H9 (cell line): ENCODE results near the gene BRSK2. TPM values are rescaled to one million over a fixed set of nuclear protein-coding genes. Genes with fewer than 3 reads are reported as not detected.

ENCODE experiments used
- DNase-seq: peaks from one replicate; pipeline ENCODE4 v3.0.0-alpha.2; 2017
- H2AFZ ChIP-seq: one replicate; pipeline ENCODE4 v1.6.1; 2013; ENCODE audit warnings: mild to moderate bottlenecking, low read length, control low read depth, moderate library complexity
- H2AK5ac ChIP-seq: 2 replicates; pipeline ENCODE4 v1.6.1; 2013; ENCODE audit warnings: low read length, control low read depth, mixed read lengths; ENCODE audit not compliant: insufficient read length
- H2BK120ac ChIP-seq: one replicate; pipeline ENCODE4 v1.6.1; 2013; ENCODE audit warnings: low read depth, mild to moderate bottlenecking, low read length, control low read depth, inconsistent platforms; ENCODE audit not compliant: poor library complexity, severe bottlenecking
- H2BK12ac ChIP-seq: 2 replicates; pipeline ENCODE4 v1.6.1; 2013; ENCODE audit warnings: low read length, control low read depth, mixed read lengths, low read depth; ENCODE audit not compliant: insufficient read length
- H2BK15ac ChIP-seq: 2 replicates; pipeline ENCODE4 v1.6.1; 2013; ENCODE audit warnings: low read depth, low read length, control low read depth
- H2BK20ac ChIP-seq: one replicate; pipeline ENCODE4 v1.6.1; 2013; ENCODE audit warnings: low read depth, mild to moderate bottlenecking, low read length, control low read depth, inconsistent platforms; ENCODE audit not compliant: poor library complexity, severe bottlenecking
- H2BK5ac ChIP-seq: 2 replicates; pipeline ENCODE4 v1.6.1; 2013; ENCODE audit warnings: low read length, control low read depth, mixed read lengths; ENCODE audit not compliant: insufficient read length
- H3K14ac ChIP-seq: 2 replicates; pipeline ENCODE4 v1.6.1; 2013; ENCODE audit warnings: low read length, control low read depth; ENCODE audit not compliant: insufficient read depth
- H3K18ac ChIP-seq: 2 replicates; pipeline ENCODE4 v1.6.1; 2013; ENCODE audit warnings: low read depth, mild to moderate bottlenecking, mixed read lengths, low read length, control low read depth; ENCODE audit not compliant: insufficient read length
- H3K23ac ChIP-seq: 2 replicates; pipeline ENCODE4 v1.6.1; 2013; ENCODE audit warnings: low read length, control low read depth, mixed read lengths, low read depth; ENCODE audit not compliant: insufficient read length
- H3K23me2 ChIP-seq: 2 replicates; pipeline ENCODE4 v1.6.1; 2013; ENCODE audit warnings: low read depth, mild to moderate bottlenecking, mixed read lengths, low read length, control low read depth; ENCODE audit not compliant: insufficient read length, poor library complexity, severe bottlenecking
- H3K27ac ChIP-seq: 2 replicates; pipeline ENCODE4 v1.5.1; 2013; ENCODE audit warnings: low read length, control low read depth, mixed read lengths, low read depth; ENCODE audit not compliant: insufficient read length
- H3K27me3 ChIP-seq: 2 replicates; pipeline ENCODE4 v1.6.1; 2013; ENCODE audit warnings: low read length, control low read depth, inconsistent platforms; ENCODE audit not compliant: insufficient read depth
- H3K4ac ChIP-seq: 2 replicates; pipeline ENCODE4 v1.6.1; 2013; ENCODE audit warnings: low read depth, mild to moderate bottlenecking, control low read depth, inconsistent platforms, low read length, moderate library complexity
- H3K4me1 ChIP-seq: 2 replicates; pipeline ENCODE4 v1.6.1; 2013; ENCODE audit warnings: low read length, control low read depth, inconsistent platforms; ENCODE audit not compliant: insufficient read depth
- H3K4me2 ChIP-seq: 2 replicates; pipeline ENCODE4 v1.6.1; 2013; ENCODE audit warnings: low read length, control low read depth, mixed read lengths; ENCODE audit not compliant: insufficient read length, insufficient read depth
- H3K56ac ChIP-seq: 2 replicates; pipeline ENCODE4 v1.6.1; 2013; ENCODE audit warnings: low read depth, mild to moderate bottlenecking, mixed read lengths, low read length, control low read depth; ENCODE audit not compliant: insufficient read length
- H3K79me1 ChIP-seq: 2 replicates; pipeline ENCODE4 v1.6.1; 2013; ENCODE audit warnings: low read depth, mild to moderate bottlenecking, moderate library complexity, low read length, control low read depth, inconsistent platforms; ENCODE audit not compliant: insufficient read depth, poor library complexity, severe bottlenecking
- H3K79me2 ChIP-seq: 2 replicates; pipeline ENCODE4 v1.6.1; 2013; ENCODE audit warnings: low read length, control low read depth, inconsistent platforms; ENCODE audit not compliant: insufficient read depth
- H3K9ac ChIP-seq: 2 replicates; pipeline ENCODE4 v1.6.1; 2013; ENCODE audit warnings: low read length, control low read depth, mixed read lengths; ENCODE audit not compliant: insufficient read length; ENCODE audit errors: extremely low read depth
- H3K9me3 ChIP-seq: one replicate; pipeline ENCODE4 v1.6.1; 2013; ENCODE audit warnings: low read depth, low read length, inconsistent platforms; ENCODE audit not compliant: control insufficient read depth
- H3T11ph ChIP-seq: one replicate; pipeline ENCODE4 v1.6.1; 2013; ENCODE audit warnings: mild to moderate bottlenecking, low read length, control low read depth, inconsistent platforms
- H4K20me1 ChIP-seq: one replicate; pipeline ENCODE4 v1.6.1; 2013; ENCODE audit not compliant: control insufficient read depth, insufficient read length, insufficient read depth
- H4K5ac ChIP-seq: 2 replicates; pipeline ENCODE4 v1.6.1; 2013; ENCODE audit warnings: low read depth, mild to moderate bottlenecking, mixed read lengths, low read length, control low read depth; ENCODE audit not compliant: insufficient read length
- H4K8ac ChIP-seq: replicated peaks from 2 replicates; pipeline ENCODE4 v1.6.1; 2013; ENCODE audit warnings: low read length, control low read depth, mixed read lengths, low read depth; ENCODE audit not compliant: insufficient read length
- H4K91ac ChIP-seq: 2 replicates; pipeline ENCODE4 v1.6.1; 2013; ENCODE audit warnings: low read depth, mild to moderate bottlenecking, moderate library complexity, mixed read lengths, low read length, control low read depth; ENCODE audit not compliant: insufficient read length
- H3K27ac Mint-ChIP-seq, 3 experiments: 2 replicates in 2 of 3; 3 replicates in 1 of 3; pipeline ENCODE4 v1.8.0; 2020 to 2021; ENCODE audit warnings: mixed read lengths in 3 of 3, mild to moderate bottlenecking in 1 of 3, moderate library complexity in 1 of 3
- H3K27me3 Mint-ChIP-seq: 2 replicates; pipeline ENCODE4 v1.8.0; 2021; ENCODE audit warnings: low read depth, mild to moderate bottlenecking, moderate library complexity, mixed read lengths
- H3K36me3 Mint-ChIP-seq, 3 experiments: 2 replicates in 2 of 3; 3 replicates in 1 of 3; pipeline ENCODE4 v1.8.0; 2020 to 2021; ENCODE audit warnings: low read depth in 3 of 3, mixed read lengths in 3 of 3; ENCODE audit not compliant: insufficient read depth in 1 of 3
- H3K4me1 Mint-ChIP-seq, 2 experiments: 2 replicates each; pipeline ENCODE4 v1.8.0; 2020; ENCODE audit warnings: mixed read lengths in 2 of 2
- H3K4me3 Mint-ChIP-seq, 2 experiments: 2 replicates in 1 of 2; 3 replicates in 1 of 2; pipeline ENCODE4 v1.8.0; 2020 to 2021; ENCODE audit warnings: mild to moderate bottlenecking in 2 of 2, mixed read lengths in 2 of 2, moderate library complexity in 1 of 2
- H3K9me3 Mint-ChIP-seq, 2 experiments: 2 replicates in 1 of 2; 3 replicates in 1 of 2; pipeline ENCODE4 v1.8.0; 2020; ENCODE audit warnings: mild to moderate bottlenecking in 2 of 2, mixed read lengths in 2 of 2, moderate library complexity in 1 of 2
- WGBS: extraction: QIAGEN DNeasy Blood & Tissue Kit; methylation state at CpG from one replicate; pipeline ENCODE4 v1.1.7; 2013; ENCODE audit warnings: missing lambda C conversion rate, low lambda C conversion rate, mixed read lengths; ENCODE audit not compliant: insufficient read length; ENCODE audit errors: extremely low coverage; 5-methylcytosine and 5-hydroxymethylcytosine counted together
- total RNA-seq: library from RNA; stranded (reverse); gene quantifications from 2 replicates; pipeline ENCODE4 v1.2.1, GENCODE V29; 2021
- TF ChIP-seq, protein P1 (sequence below): fragments of 200-600 bp; sonication (generic); conservative IDR thresholded peaks from 3 replicates; pipeline ENCODE4 v1.8.0; 2021; ENCODE audit warnings: antibody characterized with exemption, mild to moderate bottlenecking

Gene BRSK2
- total RNA-seq, 1 experiment from 2014 or later, result 28.4 TPM

DNA sequence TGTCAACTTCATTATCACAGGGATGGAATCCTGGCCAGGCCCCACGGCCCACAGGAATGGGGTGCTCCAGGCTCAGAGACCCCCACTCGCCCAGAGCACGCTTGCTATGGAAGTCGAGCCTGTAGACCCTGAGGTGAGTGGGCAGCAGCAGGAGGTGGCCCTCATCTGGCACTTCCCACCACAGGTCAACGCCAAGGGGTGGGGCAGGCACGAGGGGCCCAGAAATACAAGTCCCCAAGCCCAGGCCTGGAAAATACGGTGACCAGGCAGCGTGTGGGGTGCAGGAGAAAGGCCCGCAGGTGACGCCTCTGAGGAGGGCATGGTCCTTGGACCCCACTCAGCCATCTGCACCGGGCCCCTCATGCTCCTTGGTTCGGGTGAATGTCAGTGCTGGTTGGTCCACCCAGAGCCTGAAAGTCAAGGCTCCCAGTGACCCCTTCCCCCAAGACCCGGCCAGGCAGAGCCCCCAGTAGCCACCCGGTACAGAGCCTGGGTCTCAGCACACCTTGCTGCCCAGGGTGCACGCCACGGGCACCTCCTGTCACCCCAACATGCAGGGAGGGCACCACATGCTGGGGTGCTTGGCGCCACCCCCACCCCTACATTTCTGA, 94.4 kb downstream of the BRSK2 start:
- Histone ChIP-seq H3T11ph (no peak overlapping the region), H4K8ac (no peak overlapping the region), H2BK12ac (no peak overlapping the region), H3K23me2 (no peaks in the 10 kb centered on the region), H2BK120ac (no peak overlapping the region), H3K4me2 (no peak overlapping the region), H2BK20ac (no peak overlapping the region), H3K18ac (no peak overlapping the region), H3K27ac (no peak overlapping the region), H3K79me1 (peaks cover 3% of the 10 kb centered on the region), H3K4ac (no peak overlapping the region), H3K14ac (no peak overlapping the region), H3K4me1 (no peaks in the 10 kb centered on the region), H3K56ac (no peak overlapping the region), H3K23ac (no peak overlapping the region), H3K9ac (no peak overlapping the region), H3K79me2 (no peaks in the 10 kb centered on the region), H4K91ac (no peak overlapping the region), H4K20me1 (no peaks in the 10 kb centered on the region), H2BK5ac (no peak overlapping the region), H3K27me3 (no peaks in the 10 kb centered on the region), H2AK5ac (no peak overlapping the region), H4K5ac (no peak overlapping the region), H3K9me3 (no peaks in the 10 kb centered on the region), H2AFZ (no peak overlapping the region), H2BK15ac (no peak overlapping the region)
- no peak overlapping the region for H3K4me3 Mint-ChIP-seq
- peaks cover 0 to 4% (median 0%) of the 10 kb centered on the region in 3 experiments; a peak in 2 of 7 replicates for H3K36me3 Mint-ChIP-seq
- no peak for DNase-seq
- peaks cover 0 to 5% of the 10 kb centered on the region in 2 experiments; a peak in 1 of 4 replicates for H3K4me1 Mint-ChIP-seq
- H3K27ac Mint-ChIP-seq, result no peak overlapping the region
- TF ChIP-seq, protein P1, sequence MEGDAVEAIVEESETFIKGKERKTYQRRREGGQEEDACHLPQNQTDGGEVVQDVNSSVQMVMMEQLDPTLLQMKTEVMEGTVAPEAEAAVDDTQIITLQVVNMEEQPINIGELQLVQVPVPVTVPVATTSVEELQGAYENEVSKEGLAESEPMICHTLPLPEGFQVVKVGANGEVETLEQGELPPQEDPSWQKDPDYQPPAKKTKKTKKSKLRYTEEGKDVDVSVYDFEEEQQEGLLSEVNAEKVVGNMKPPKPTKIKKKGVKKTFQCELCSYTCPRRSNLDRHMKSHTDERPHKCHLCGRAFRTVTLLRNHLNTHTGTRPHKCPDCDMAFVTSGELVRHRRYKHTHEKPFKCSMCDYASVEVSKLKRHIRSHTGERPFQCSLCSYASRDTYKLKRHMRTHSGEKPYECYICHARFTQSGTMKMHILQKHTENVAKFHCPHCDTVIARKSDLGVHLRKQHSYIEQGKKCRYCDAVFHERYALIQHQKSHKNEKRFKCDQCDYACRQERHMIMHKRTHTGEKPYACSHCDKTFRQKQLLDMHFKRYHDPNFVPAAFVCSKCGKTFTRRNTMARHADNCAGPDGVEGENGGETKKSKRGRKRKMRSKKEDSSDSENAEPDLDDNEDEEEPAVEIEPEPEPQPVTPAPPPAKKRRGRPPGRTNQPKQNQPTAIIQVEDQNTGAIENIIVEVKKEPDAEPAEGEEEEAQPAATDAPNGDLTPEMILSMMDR, result no peak
- WGBS, result no CpG with 5 or more reads among the region's 17 CpGs
- H3K9me3 Mint-ChIP-seq, result no peaks in the 10 kb centered on the region
- H3K27me3 Mint-ChIP-seq, result no peaks in the 10 kb centered on the region
